OCI-LY7 (cell line): ENCODE results near the gene TEX48.

Experiments used
- CTCF ChIP-seq: fragments of 200-600 bp; sonication (generic); conservative IDR thresholded peaks from 2 replicates; pipeline ENCODE4 v1.5.1; 2014; ENCODE audit warnings: mild to moderate bottlenecking, antibody characterized with exemption, low read length, moderate library complexity, mixed read lengths
- EZH2phosphoT487 ChIP-seq: fragments of 200-600 bp; sonication (generic); IDR thresholded peaks from 2 replicates; pipeline ENCODE4 v1.6.1; 2018; ENCODE audit warnings: low read depth, borderline replicate concordance, mild to moderate bottlenecking, mixed run types, antibody characterized with exemption, low read length, moderate library complexity, mixed read lengths

GRCh38 chr9:114687034-114687433 lies 5.0 kb upstream of the TEX48 start:
- TF ChIP-seq CTCF (no peak), EZH2phosphoT487 (no peak)
